Ishikawa (cell line): Measurements from ENCODE around the gene FSTL4.

Source experiments
- CEBPB ChIP-seq: IDR thresholded peaks from 2 replicates; pipeline ENCODE4 v1.6.1; 2012
- CREB1 ChIP-seq: IDR thresholded peaks from 2 replicates; pipeline ENCODE4 v1.6.1; 2012; ENCODE audit warnings: low read depth
- EP300 ChIP-seq: IDR thresholded peaks from 2 replicates; pipeline ENCODE4 v1.6.1; 2012; ENCODE audit warnings: borderline replicate concordance
- FOXM1 ChIP-seq: IDR thresholded peaks from 2 replicates; pipeline ENCODE4 v1.6.1; 2012; ENCODE audit warnings: low read depth, borderline replicate concordance
- MAX ChIP-seq: IDR thresholded peaks from 2 replicates; pipeline ENCODE4 v1.6.1; 2012
- RAD21 ChIP-seq: IDR thresholded peaks from 2 replicates; pipeline ENCODE4 v1.6.1; 2012; ENCODE audit warnings: low read depth
- REST ChIP-seq: IDR thresholded peaks from 2 replicates; pipeline ENCODE4 v1.6.1; 2012; ENCODE audit warnings: low read depth, mild to moderate bottlenecking
- TCF12 ChIP-seq: IDR thresholded peaks from 2 replicates; pipeline ENCODE4 v1.6.1; 2012; ENCODE audit warnings: low read depth
- TEAD4 ChIP-seq: IDR thresholded peaks from 2 replicates; pipeline ENCODE4 v1.6.1; 2012
- YY1 ChIP-seq: IDR thresholded peaks from 2 replicates; pipeline ENCODE4 v1.6.1; 2012; ENCODE audit warnings: low read depth
- ZBTB7A ChIP-seq: IDR thresholded peaks from 2 replicates; pipeline ENCODE4 v1.6.1; 2012; ENCODE audit warnings: low read depth

GRCh38 chr5:133458435-133458834 lies 153.9 kb downstream of the FSTL4 start:
- no peak for TF ChIP-seq FOXM1
- no peak for TF ChIP-seq MAX
- TF ChIP-seq EP300, result no peak
- TF ChIP-seq CEBPB, result no peak
- no peak for TF ChIP-seq ZBTB7A
- TF ChIP-seq TCF12, result no peak
- TF ChIP-seq RAD21, result no peak
- TF ChIP-seq CREB1, result no peak
- no peak for TF ChIP-seq REST
- TF ChIP-seq YY1, result no peak
- no peak for TF ChIP-seq TEAD4
